NK-92 treated with Interleukin-12 subunit alpha and Interleukin-12 subunit beta, amount 100 ng/mL, for 24 hours (cell line): ENCODE results near the gene OXNAD1.

Experiments
- DNase-seq: peaks from one replicate; lab custom pipeline; 2025; lab: John Stamatoyannopoulos, UW

Gene OXNAD1, protein sequence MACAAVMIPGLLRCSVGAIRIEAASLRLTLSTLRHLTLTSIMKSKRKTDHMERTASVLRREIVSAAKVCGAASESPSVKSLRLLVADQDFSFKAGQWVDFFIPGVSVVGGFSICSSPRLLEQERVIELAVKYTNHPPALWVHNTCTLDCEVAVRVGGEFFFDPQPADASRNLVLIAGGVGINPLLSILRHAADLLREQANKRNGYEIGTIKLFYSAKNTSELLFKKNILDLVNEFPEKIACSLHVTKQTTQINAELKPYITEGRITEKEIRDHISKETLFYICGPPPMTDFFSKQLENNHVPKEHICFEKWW

DNA sequence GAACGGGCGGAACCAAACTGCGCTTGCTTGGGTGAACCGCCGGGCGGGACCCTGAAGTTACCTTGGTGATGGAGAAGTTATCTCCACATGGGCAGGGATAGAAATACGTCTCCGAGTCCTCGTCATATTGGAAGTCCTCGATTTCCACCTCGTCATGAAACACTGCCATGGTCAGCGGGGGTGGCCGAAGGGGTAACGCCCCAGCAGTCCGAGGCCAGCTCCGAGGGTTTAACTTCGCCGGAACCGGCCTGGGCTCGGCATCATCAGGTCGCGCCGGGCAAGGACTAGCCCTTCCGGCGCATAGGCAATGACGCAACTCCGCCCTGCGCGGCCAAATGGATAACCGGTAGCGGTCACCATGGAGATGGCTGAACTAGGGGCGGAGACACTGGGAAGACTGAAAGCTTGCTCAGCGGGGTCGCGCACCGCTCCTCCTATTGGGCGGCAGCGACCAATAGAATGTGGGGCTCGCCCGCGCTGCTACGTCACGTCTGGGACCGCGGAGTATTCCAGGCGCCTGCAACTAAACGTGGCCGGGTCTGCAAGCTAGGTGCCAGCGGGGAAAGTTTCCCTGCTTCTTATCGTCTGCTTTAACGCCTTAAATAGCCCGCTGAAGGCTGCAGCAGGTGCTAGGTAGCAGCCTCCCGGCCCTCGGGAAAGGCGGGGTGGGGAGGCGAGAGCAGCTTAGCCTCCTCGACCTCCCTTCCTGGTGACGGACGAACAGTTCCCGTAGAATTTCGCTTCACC, at the start of gene OXNAD1, which contains the start of gene DPH3:
Gene OXNAD1, plus strand, starts transcription at position 505 of the 747 bp plus-strand sequence. CDS start 5,741 bp downstream, outside the sequence.
Gene DPH3, minus strand, starts transcription at position 236 of the 747 bp plus-strand sequence. Its CDS starts 67 bp downstream, at position 169.
- DNase-seq, result peak; percentile 97

DNA sequence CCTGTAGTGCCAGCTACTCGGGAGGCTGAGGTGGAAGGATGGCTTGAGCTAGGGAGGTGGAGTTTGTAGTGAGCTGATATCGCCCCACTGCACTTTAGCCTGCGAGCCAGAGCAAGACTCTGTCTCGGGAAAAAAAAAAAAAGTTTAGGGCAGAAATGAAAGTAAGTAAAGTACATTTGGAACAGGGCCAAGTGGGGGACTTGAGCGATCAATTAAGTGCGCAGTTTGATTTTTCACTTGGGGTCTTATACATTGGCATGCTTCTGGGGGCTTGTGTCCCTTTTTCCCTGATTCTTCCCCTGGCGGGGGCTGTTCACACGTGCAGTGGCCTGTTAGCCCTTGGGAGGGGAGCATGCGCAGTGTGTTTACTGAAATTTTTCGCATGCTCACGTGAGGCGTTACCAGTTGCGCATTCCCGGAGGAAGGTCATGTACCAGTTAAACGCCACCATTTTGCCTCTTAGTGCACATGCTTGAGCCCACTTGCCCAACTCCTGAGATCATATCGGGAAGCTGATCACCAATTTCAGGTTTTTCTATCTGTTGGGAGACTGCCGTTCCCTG, 48.6 kb upstream of the OXNAD1 start:
- DNase-seq, result no peak

DNA sequence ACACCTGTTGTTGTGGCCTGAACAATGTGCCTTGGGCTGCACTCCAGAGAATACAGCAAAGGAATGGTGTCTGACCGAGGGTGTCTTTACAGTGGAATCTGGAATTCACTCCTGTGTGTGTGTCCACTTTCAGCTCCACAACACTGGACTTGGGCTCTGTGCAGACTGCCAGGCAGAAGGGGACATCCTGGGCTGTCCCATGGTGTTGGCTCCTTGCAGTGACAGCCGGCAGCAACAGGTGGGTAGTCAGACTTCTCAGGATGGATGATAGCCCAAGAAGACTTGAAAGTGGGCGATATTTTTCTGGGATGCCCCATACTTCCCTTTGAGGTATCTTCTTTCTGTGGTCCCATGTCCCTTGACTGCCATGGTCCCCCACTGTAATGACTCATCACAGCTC, 45.2 kb upstream of the OXNAD1 start:
- DNase-seq, result no peak

DNA sequence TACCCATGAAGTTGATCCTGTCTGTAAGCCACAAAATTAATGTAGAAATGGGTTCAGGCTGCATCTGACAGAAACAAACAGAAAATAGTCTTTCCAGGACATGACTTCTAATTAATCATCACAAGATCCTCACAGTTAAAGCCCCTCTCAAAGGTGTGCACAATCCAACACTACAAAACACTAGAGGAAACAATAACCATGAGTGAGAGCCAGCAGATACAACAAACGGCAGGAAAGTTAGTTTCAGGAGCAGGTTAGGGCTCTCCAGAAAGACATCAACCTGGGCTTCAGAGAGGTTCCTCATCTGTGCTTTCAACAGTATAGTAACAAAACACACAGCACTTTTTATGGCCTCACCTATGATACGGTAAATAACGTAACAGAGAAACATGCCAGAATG, 43.0 kb upstream of the OXNAD1 start:
- no peak for DNase-seq

DNA sequence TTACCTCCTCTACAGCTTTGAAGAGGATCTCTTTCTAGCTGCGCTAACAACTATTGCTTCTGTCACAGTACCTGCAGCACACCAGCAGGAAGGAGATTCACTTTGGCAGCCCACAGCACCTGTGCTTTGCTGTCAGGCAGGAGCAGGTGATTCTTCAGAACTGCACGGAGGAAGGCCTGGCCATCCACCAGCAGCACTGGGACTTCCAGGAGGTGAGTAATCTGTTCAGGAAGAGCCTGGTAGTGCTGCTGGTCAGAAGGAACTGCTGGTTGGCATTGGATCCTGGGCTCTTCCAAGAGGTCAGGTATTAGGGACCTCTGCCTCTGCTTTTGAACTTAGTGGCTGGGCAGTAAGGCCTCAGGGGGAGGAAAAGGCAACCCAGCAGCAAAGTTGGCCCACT, 42.5 kb upstream of the OXNAD1 start:
- no peak for DNase-seq

DNA sequence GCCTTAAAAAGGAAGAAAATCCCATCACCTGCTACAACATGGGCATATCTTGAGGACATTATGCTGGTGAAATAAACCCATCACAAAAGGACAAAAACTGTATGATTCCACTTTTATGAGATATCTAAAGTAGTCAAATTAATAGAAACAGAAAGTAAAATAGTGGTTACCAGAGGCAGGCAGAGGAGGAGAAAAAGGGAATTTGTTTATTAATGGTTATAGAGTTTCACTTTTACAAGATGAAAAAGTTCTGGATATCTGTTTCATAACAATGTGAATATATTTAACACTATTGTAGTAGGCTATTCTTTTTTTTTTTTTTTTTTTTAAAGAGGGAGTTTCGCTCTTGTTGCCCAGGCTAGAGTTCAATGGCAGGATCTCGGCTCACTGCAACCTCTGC, 40.7 kb upstream of the OXNAD1 start:
- no peak for DNase-seq

DNA sequence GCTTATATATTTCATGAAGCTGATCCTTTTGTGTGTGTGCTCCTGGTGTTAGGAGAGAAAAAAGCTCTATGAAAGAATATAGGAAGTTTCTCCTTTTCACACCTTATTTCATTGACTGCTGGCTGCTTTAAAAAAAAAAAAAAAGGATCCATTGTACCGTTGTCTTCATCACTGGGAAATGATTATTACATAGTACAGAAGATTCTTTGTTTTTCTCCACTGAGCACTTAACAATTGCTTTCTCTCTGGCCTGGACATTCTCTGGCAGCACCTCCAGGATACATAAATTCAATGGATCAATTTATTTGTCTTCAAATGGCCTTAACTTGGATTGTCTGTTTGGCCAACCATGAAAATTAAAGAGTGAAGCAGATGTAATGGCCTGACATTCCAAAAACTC, 37.4 kb upstream of the OXNAD1 start:
- DNase-seq, result no peak

DNA sequence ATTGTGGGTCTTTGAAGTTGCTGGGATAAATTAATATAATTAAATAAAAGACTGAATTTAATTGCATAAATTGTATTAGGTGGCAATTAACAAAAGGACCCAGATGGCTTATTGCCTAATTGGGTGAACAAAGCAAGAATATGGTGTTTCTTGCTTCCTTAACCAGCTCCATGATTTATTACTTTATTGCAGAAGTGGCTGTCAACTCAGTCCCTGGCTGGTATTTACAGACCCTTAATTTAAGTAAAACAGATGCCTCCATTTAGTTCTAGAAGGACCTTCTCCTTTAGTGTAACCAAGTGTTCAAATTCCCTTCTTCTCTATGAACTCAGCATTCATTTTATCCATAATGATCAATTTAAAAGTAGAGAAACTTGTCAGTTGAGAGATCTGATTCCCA, 35.3 kb upstream of the OXNAD1 start:
- no peak for DNase-seq

DNA sequence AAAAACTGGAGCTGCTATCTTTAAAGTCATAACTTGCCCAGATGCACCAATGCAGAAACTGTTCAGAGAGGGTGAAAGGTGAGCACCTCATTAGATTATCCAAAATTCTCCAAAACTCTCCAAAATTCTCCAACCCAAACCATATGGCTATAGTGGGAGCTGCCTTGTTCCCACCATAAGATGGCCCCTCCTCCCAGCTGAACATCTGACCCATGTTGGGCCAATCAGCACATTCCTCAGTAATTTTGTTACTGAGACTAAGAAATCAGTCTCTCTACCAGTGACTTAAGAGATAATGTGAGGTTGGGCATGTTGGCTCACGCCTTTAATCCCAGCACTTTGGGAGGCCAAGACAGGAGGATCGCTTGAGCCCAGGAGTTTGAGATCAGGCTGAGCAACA, 33.0 kb upstream of the OXNAD1 start:
- no peak for DNase-seq

DNA sequence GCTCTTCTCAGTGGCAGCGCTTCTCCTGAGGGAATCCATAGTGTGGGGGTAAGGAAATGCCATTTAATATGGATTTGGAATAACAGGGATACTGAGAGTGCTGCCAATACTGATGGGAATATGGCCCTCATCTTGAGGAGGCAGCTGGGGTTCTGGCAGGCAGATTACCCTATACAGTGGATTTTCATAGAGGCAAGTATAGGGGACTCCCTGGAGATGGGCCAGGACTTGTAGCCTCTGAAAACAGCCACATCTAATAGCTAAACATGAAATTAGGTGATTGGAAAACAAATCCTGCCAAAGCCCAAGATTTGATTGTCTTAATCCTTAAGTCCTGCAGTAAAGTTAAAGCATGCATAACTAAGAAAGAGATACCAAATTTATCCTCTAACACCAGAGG, 31.2 kb upstream of the OXNAD1 start:
- DNase-seq, result no peak

DNA sequence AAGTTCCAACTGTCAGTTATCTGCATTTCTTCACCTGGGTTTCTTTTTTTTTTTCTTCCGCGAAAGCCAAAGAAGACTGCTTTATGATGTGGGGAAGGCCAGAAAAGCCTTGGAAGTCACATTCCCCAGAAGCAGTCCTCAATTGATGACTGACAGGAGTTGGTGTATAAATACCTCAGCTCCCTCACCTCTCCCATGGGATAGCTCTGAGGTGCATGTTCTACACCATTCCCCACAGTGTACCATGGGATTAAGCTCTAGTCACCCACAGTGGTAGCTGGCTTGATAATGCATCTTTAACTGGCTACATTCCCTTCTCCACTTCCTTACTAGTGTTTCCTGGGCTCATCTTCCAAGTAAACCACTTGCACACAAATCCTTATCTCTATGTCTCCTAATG, 30.7 kb upstream of the OXNAD1 start:
- no peak for DNase-seq

DNA sequence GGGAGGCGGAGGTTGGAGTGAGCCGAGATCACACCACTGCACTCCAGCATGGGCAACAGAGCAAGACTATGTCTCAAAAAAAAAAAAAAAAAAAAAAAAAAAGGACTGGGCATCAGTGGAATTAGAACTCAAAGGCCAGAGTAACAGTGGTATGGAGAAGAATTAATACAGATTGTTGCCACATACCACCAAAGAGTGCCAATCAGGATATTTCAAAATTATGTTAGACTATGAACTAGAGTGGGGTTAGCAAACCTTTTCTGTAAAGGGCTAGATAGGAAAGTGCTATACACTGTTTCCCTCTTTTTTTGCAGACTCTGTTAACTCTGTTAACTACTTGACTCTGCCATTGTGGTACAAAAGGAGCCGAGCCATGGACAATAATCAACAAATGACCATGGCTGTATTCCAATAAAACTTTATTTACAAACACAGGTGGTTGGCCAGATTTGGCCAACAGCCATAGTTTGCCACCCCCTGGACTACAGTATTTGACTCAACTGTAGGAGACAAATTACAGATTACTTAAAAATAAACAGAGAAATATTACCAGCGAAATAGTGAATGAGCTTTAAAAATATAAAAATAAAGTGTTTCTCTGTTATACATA, 28.9 kb upstream of the OXNAD1 start:
- no peak for DNase-seq

DNA sequence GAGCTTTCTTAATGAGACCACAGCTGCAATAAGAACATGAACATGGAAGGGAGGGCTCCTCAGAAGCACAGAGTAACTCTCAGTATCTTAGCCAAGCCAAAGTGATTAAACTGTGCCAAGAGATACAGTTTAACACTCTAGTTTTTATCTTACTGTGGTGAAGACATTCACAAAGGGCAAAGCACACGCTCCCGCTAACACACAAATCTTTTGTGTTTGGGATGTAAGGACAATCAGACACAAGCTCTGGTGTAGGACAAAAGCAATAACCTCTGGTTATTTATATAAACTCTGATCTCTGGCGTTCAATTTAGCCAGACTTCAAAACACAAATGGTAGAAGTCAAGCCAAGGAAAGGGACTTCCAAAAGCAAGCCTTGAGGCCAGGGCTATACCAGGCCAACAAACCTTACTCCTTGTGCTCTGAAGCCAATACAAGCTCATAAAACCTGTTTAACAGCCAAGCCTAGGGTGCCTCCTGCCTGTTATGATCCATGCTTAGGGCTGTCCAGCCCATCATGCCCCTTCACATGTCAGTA, 28.1 kb upstream of the OXNAD1 start:
- DNase-seq, result no peak

DNA sequence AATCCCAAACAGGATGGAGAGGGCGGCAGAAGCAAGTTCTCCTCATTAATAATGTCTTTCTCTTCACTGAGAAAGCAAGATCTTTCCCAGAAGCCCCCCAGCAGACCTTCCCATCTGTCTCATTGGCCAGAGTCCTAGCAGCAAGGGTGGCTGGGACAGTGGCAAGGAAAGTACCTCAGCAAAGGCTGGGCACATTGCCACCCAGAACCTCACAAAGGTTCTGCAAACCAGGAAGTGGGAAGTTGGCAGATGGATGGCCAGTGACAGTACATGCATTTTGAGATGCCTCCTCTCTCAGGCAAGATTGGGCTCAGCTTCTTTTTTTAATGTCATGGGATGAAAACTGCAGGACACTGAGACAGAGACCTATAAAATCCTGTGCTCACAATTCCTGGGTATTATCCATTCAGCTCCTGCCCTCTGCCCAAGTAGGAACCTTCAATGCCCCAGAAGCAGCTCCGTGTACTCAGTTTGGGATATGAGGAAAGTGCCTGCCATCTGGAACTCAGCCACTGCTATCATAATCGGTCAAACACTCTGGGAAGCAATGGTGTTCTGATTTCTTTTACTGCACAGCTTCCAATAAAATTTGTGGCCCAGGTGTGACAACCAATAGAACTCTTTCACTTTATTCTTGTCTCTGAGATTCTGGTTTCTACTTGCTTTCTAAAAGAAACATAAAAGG, 25.8 kb upstream of the OXNAD1 start:
- DNase-seq, result no peak

DNA sequence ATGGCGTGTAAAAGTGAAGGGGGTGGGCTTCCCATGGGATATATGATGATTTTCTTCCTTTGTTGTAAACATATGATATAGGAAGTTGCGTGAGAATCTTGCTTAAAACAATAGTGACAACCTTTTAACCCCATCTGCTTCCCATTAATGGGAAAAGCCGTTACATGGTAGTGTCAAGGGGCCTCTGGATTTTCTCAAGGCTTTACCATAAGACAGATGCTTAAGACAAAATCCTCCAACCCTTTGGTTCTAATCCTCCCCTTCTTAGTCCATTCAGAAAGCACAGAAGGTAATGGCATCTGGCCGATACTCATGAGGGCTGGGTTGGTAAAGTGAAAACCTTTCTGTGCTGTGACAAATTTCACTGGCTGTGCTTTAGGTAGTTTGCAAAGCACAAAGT, 25.2 kb upstream of the OXNAD1 start:
- no peak for DNase-seq

DNA sequence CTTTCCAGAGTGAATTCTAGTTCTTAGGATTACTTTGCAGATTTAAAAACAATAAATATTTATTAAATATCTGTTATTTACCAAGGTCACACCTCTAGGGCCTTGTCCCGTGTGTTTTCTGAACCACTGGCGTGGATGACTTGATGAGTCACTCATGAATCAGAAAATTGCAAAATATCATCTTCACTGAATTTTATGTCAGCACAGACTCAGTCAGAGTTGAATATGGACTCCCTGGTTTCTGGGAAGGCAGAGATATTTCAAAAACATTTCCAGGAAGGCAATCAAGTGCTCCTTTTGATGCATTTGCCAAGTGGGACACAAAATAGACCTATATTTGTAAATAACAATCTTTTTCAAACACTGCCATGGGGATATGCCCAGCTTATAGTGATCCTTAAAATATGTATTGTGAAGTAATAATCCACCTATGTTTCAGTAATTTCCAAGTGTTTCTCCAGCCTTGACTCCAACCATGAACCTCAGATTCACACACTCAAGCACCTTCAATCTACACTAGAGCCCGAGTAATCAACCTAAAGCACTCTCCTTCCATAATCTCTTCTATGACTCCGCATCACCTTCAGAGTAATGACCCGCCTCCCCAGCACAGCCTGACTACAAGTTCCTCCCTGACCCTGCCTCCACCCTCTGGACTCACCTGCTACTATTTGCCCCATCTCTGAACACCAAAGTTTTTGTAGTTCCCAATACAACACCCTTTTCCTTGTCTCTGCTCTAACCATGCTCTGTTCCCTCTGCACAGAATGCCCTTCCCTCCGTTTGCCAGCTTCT, 24.6 kb upstream of the OXNAD1 start:
- peak; percentile 10 for DNase-seq

DNA sequence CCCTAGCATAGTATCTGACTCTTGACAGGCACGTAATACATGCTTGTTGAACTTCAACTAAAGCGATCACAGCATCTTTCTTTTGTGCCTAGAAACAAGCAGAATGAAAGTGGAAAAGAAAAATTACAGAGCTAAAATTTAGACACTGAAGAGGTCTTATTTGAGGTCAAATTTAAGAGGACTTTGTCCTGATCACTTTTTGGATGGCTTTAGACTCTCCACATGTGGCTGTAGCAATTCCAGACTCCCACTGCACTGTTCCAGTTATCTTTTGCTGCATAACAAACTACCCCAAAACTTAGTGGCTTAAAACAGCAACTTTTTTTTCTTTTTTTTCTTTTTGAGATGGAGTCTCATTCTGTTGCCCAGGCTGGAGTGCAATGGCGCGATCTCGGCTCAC, 23.8 kb upstream of the OXNAD1 start:
- no peak for DNase-seq

DNA sequence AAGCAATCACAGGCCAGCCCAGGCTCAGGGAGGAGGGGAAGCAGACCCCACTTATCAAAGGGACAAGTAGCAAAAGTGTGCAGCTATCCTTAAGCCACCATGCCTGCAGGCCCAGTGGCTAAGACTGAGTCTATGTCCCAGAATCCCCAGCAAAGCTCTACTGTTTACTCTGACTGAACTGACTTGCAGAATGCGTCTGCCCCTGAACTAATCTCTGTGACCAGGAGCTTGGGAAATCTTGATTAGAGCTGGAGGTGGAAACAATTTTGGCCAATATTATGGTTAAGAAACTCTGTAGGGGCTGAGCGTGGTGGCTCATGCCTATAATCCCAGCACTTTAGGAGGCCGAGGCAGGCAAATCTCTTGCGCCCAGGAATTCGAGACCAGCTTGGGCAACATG, 22.8 kb upstream of the OXNAD1 start:
- DNase-seq, result no peak

DNA sequence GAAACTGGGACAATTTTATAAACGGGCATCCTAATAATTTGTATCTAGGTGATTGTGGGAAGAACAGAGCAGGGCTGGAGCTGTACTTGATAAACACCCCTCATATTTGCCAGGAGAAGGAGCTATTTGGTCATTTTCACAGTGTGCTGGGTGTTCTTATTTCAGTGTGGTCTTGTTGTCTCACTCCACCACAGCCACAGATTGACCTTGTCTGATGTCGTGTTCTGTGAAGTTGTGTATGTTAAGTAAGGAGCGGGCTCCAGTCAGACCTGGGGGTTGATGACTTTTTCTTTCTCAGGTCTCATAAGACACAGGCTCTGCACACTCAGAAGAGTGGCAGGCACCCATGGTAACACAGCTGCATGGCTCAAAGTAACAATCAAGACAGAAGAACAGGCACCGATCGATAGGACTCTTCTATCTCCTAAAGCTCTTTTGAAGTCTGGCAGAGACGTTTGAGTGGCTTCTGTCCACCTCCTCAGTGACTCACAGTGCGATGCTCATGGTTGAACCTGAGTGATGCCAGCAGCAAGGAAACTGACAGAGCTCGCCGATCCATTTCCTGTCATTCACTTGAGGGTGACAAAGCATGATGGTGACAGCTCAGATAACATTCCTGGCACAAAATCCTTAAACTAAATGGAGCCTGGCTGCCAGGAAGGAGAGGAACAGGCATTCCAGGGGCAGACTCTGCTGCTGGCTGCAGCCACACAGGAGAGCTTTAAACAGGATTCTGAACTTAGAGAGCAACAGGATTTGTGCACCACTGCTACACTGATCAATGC, 21.1 kb upstream of the OXNAD1 start:
- DNase-seq, result peak; percentile 3

DNA sequence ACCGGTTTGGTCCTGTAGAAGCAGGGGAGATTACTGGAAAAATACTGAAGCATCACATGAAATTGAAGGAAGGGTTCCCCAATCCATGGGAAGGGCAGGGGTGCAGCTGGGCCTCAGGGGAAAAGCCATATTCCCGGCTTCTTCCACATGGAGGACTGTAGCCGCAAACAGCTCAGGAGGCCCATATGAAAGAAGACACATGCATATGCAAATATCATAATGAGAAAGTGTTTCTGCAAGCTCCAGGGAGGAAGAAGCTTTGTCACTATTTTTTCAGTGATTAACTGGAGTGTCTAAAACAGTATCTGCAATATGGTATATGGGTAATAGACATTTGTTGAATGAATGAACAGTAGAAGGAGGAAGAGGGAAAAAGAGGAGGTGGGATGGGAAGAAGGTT, 19.4 kb upstream of the OXNAD1 start:
- DNase-seq, result no peak
